Effector CD8-positive, alpha-beta T cell (primary cell): Measurements from ENCODE around the gene FGF11.
A peak's percentile ranks its signal among the peaks of the same experiment; 100 is the strongest.
"Not testable (repeated sequence)": the region's sequence is repeated elsewhere in the genome, so short reads cannot be mapped to it uniquely, and the experiment has no call there.

ENCODE experiments used
- DNase-seq: peaks from one replicate; lab custom pipeline; 2025; lab: John Stamatoyannopoulos, UW

Gene FGF11

GRCh38 chr17:7460850-7461660 lies 21.7 kb downstream of the FGF11 start:
- DNase-seq: no peak

- no peak for DNase-seq
Observed at GRCh38 chr17:7462474-7463371, 23.4 kb downstream of the FGF11 start.

GRCh38 chr17:7463372-7463846 lies 24.1 kb downstream of the FGF11 start:
- DNase-seq: no peak

- no peak for DNase-seq
Observed at GRCh38 chr17:7464081-7464480, 24.8 kb downstream of the FGF11 start.

- no peak for DNase-seq
Observed at GRCh38 chr17:7465597-7466275, 26.4 kb downstream of the FGF11 start.

GRCh38 chr17:7466318-7466638 lies 27.0 kb downstream of the FGF11 start:
- no peak for DNase-seq

GRCh38 chr17:7466639-7467341 lies 27.5 kb downstream of the FGF11 start:
- no peak for DNase-seq

GRCh38 chr17:7467498-7467897 lies 28.2 kb downstream of the FGF11 start:
- no peak for DNase-seq

- DNase-seq: no peak
Observed at GRCh38 chr17:7468290-7468689, 29.0 kb downstream of the FGF11 start.

- no peak for DNase-seq
Observed at GRCh38 chr17:7468804-7469389, 29.6 kb downstream of the FGF11 start.

- DNase-seq: not testable (repeated sequence)
Observed at GRCh38 chr17:7469843-7470242, 30.5 kb downstream of the FGF11 start.

GRCh38 chr17:7470457-7470973 lies 31.2 kb downstream of the FGF11 start:
- DNase-seq: not testable (repeated sequence)

- no peak for DNase-seq
Observed at GRCh38 chr17:7471729-7472128, 32.4 kb downstream of the FGF11 start.

- DNase-seq: not testable (repeated sequence)
Observed at GRCh38 chr17:7474767-7475166, 35.5 kb downstream of the FGF11 start.

GRCh38 chr17:7475764-7476422 lies 36.6 kb downstream of the FGF11 start:
- no peak for DNase-seq

GRCh38 chr17:7476494-7476893 lies 37.2 kb downstream of the FGF11 start:
- no peak for DNase-seq

- DNase-seq: no peak
Observed at GRCh38 chr17:7476951-7477350, 37.6 kb downstream of the FGF11 start.

- peak; percentile 55 for DNase-seq
Observed at GRCh38 chr17:7477392-7478275, 38.3 kb downstream of the FGF11 start.
